ENCODE data around the gene KCNH8.

GRCh38 chr3:19531426-19531825 is 383.1 kb downstream of the KCNH8 start:
- TF ChIP-seq RAD21 (IDR thresholded peaks at IDR 0.05; ENCODE audit: low read length) (no peak), CTCF (conservative IDR thresholded peaks at IDR 0.05; ENCODE audit: low read depth, low read length) (no peak)
